Gastrocnemius medialis (tissue), 4 donors: ENCODE results near the gene KIF1A. TPM values are rescaled to one million over a fixed set of nuclear protein-coding genes. Genes with fewer than 3 reads are reported as not detected.

Experiments
- ATAC-seq, 2 donors: fragments of 150-250 bp; one replicate each; pipeline ENCODE4 v1.9.1; 2016
- DNase-seq, 2 donors: peaks; one replicate each; pipeline ENCODE4 v3.0.0-alpha.2; 2019
- H3K27ac ChIP-seq, 4 donors: fragments of 200-600 bp; sonication (generic); 1 replicate in 1 of 4; 2 replicates in 3 of 4; pipeline ENCODE4 v1.5.1; 2016 to 2018; ENCODE audit warnings: mild to moderate bottlenecking in 2 of 4, moderate library complexity in 1 of 4
- H3K27me3 ChIP-seq, 3 donors: fragments of 200-600 bp; sonication (generic) in 2 of 3; 1 replicate in 1 of 3; 2 replicates in 2 of 3; pipeline versions ENCODE4 v1.5.1 to v1.6.0; 2016 to 2019; ENCODE audit warnings: mild to moderate bottlenecking in 1 of 3, moderate library complexity in 1 of 3
- H3K36me3 ChIP-seq, 2 donors: fragments of 200-600 bp; sonication (generic) in 1 of 2; one replicate each; pipeline ENCODE4 v1.5.1; 2017 to 2018
- H3K4me1 ChIP-seq, 2 donors: fragments of 200-600 bp; sonication (generic) in 1 of 2; one replicate each; pipeline ENCODE4 v1.5.1; 2016 to 2017; ENCODE audit warnings: mild to moderate bottlenecking in 2 of 2
- H3K4me3 ChIP-seq, 4 donors: fragments of 200-600 bp; sonication (generic) in 3 of 4; 1 replicate in 1 of 4; 2 replicates in 3 of 4; pipeline ENCODE4 v1.5.1; 2016 to 2019; ENCODE audit warnings: mild to moderate bottlenecking in 2 of 4
- H3K9me3 ChIP-seq, 3 donors: fragments of 200-600 bp; sonication (generic) in 2 of 3; 1 replicate in 1 of 3; 2 replicates in 2 of 3; pipeline ENCODE4 v1.5.1; 2016 to 2019
- POLR2A ChIP-seq, 2 donors: fragments of 450-650 bp; IDR thresholded peaks; one replicate each; pipeline ENCODE4 v1.6.1; 2017; ENCODE audit warnings: antibody characterized with exemption in 2 of 2, mild to moderate bottlenecking in 2 of 2, moderate library complexity in 2 of 2
- in situ Hi-C, 4 donors: fragments of 200-750 bp; cut with MboI; loops; one replicate each; pipeline versions ENCODE4 v1.15.0 to v1.8.0; 2017; ENCODE audit warnings: low sequenced_read_pairs in 4 of 4
- intact Hi-C: fragments of 100-400 bp; cut with DNase I; formaldehyde crosslinking; loops from one replicate; pipeline ENCODE4 v1.15.1; 2023; ENCODE audit warnings: low total_unique reads
- total RNA-seq, 4 donors: library from RNA; depleted of rRNA; stranded (reverse); fragments of >200 nt; gene quantifications; one replicate each; pipeline versions ENCODE4 v1.1.0 to v1.2.3, GENCODE V29; 2016
- TF ChIP-seq, protein P1 (sequence below), 5 experiments: fragments of 450-650 bp in 3 of 5; fragments of 200-600 bp in 2 of 5; sonication (generic) in 2 of 5; IDR thresholded peaks in 4 of 5; conservative IDR thresholded peaks in 1 of 5; 1 replicate in 4 of 5; 2 replicates in 1 of 5; pipeline ENCODE4 v1.5.1; 2016 to 2019; ENCODE audit warnings: antibody characterized with exemption in 5 of 5, mild to moderate bottlenecking in 3 of 5, moderate library complexity in 3 of 5

Gene KIF1A
- total RNA-seq, 4 donors from 2014 or later, result 0.05 to 0.33 (median 0.09) TPM; not detected in 1

DNA sequence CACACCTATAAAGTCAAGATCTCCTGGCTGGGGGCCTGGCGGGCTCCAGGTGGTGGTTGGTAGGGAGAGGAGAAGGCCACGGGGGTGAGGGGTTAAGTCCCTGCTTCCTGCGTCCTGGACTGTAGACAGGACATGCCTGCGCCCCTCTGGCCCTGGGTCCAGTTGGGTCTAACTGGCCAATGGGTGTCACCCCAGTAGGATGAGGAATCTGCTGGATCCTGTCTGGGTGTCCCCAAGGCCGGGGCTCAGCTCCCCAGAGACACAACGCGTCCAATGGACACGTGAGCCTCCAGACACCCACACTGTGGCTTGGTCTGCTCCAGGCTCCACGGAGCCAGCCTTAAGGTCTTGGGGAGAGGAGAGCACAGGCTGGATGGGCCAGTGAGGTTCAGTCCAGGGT is 108.7 kb downstream of the KIF1A start:
- in situ Hi-C loops, result loop anchor here in 3 of 4 donors (25.0 kb wide), 1 partner anchor 199 kb away; no protein-coding TSS in a partner anchor
- Histone ChIP-seq H3K27me3 (peaks cover 2 to 22% (median 8%) of the 10 kb centered on the region in 3 donors), H3K4me1 (no peaks in the 10 kb centered on the region), H3K27ac (no peak overlapping the region), H3K9me3 (no peaks in the 10 kb centered on the region), H3K4me3 (no peak overlapping the region), H3K36me3 (no peaks in the 10 kb centered on the region)
- intact Hi-C loops, result no loop called here
- DNase-seq (no peak), ATAC-seq (no peak)
- no peak for TF ChIP-seq POLR2A (IDR thresholded peaks at IDR 0.05)
- TF ChIP-seq, protein P1, sequence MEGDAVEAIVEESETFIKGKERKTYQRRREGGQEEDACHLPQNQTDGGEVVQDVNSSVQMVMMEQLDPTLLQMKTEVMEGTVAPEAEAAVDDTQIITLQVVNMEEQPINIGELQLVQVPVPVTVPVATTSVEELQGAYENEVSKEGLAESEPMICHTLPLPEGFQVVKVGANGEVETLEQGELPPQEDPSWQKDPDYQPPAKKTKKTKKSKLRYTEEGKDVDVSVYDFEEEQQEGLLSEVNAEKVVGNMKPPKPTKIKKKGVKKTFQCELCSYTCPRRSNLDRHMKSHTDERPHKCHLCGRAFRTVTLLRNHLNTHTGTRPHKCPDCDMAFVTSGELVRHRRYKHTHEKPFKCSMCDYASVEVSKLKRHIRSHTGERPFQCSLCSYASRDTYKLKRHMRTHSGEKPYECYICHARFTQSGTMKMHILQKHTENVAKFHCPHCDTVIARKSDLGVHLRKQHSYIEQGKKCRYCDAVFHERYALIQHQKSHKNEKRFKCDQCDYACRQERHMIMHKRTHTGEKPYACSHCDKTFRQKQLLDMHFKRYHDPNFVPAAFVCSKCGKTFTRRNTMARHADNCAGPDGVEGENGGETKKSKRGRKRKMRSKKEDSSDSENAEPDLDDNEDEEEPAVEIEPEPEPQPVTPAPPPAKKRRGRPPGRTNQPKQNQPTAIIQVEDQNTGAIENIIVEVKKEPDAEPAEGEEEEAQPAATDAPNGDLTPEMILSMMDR (IDR thresholded peaks at IDR 0.05 in 4 of 5, conservative IDR thresholded peaks at IDR 0.05 in 1 of 5), result no peak

DNA sequence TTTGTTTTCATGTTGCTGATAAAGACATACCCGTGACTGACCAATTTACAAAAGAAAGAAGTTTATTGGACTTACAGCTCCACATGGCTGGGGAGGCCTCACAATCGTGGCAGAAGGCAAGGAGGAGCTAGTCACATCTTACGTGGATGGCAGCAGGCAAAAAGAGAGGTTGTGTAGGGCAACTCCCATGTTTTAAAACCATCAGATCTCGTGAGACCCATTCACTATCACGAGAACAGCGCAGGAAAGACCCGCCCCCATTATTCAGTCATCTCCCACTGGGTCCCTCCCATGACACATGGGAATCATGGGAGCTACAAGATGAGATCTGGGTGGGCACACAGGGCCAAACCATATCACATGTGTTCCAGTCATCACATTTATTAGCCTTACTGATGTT is 111.6 kb downstream of the KIF1A start:
- ATAC-seq (no peak), DNase-seq (no peak)
- in situ Hi-C loops, result loop anchor here in 3 of 4 donors (25.0 kb wide), 1 partner anchor 196 kb away; no protein-coding TSS in a partner anchor

DNA sequence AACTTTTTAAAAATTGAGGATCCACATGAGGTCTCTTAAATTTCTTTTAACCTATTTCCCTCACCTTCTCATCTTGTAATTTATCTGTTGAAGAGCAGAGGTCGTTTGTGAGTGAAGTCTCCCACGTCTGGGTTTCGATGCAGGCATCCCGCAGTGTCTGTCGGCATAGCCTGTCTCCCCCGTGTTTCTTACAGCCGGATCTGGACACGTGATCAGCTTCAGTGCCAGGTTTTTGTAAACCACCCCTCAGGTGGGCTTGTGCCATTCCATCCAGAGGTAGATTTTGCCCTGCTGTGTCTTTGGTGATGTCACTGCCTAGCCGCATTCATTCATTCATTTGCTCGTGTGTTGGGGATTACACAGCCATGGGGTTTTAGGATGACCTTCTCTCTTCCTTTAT is 112.2 kb downstream of the KIF1A start:
- Histone ChIP-seq H3K27ac (no peak overlapping the region), H3K4me3 (no peak overlapping the region), H3K9me3 (no peaks in the 10 kb centered on the region), H3K36me3 (no peaks in the 10 kb centered on the region), H3K4me1 (no peaks in the 10 kb centered on the region), H3K27me3 (peaks cover 8 to 38% (median 11%) of the 10 kb centered on the region in 3 donors)
- DNase-seq (no peak), ATAC-seq (no peak)
- intact Hi-C loops (no loop called here), in situ Hi-C loops (loop anchor here in 3 of 4 donors (25.0 kb wide), 1 partner anchor 196 kb away; no protein-coding TSS in a partner anchor)
- TF ChIP-seq, protein P1 (IDR thresholded peaks at IDR 0.05 in 4 of 5, conservative IDR thresholded peaks at IDR 0.05 in 1 of 5), result no peak
- TF ChIP-seq POLR2A (IDR thresholded peaks at IDR 0.05), result no peak

More for the DNA sequence above, 111.6 kb downstream of the KIF1A start:
- Histone ChIP-seq H3K9me3 (no peaks in the 10 kb centered on the region), H3K27me3 (peaks cover 8 to 37% (median 11%) of the 10 kb centered on the region in 3 donors), H3K27ac (no peak overlapping the region), H3K4me3 (no peak overlapping the region), H3K4me1 (no peaks in the 10 kb centered on the region), H3K36me3 (no peaks in the 10 kb centered on the region)
- TF ChIP-seq, protein P1 (IDR thresholded peaks at IDR 0.05 in 4 of 5, conservative IDR thresholded peaks at IDR 0.05 in 1 of 5), result no peak
- no peak for TF ChIP-seq POLR2A (IDR thresholded peaks at IDR 0.05)
- intact Hi-C loops, result no loop called here

DNA sequence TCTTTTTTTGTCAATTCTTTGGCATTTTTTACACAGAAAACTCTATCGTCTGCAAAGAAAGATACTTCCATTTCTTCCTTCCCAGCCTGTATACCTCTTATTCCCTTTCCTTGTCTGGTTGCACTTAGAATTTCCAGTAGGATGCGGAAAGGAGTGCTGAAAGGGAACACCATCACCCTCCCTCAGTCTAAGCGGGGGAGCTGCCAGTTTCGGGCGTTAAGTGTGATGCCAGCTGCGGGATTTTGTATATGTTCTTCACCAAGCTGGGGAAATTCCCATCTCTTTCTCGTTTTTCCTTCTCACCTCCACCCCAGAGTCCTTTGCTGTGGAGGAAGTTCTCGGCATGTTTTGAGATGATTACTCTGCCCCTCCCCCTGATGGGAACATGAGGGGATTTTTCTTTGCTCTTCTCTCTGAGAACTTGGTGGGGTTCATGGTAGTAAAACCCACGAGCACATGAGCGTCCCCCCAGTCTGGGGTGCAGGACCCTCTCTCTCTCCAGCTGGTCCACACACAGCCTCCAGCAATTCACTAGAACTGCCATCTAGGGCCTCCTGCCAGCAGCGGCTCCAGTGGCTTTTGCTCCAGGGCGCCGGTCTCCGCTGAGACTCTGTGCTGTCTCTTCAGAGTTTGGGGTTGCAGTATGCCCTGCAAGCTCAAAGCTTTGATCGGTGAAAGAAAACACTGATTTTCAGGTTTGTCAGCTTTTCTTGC is 112.8 kb downstream of the KIF1A start:
- TF ChIP-seq, protein P1 (IDR thresholded peaks at IDR 0.05 in 4 of 5, conservative IDR thresholded peaks at IDR 0.05 in 1 of 5), result no peak
- no peak for TF ChIP-seq POLR2A (IDR thresholded peaks at IDR 0.05)
- in situ Hi-C loops, result loop anchor here in 3 of 4 donors (25.0 kb wide), 1 partner anchor 195 kb away; no protein-coding TSS in a partner anchor
- Histone ChIP-seq H3K4me1 (no peaks in the 10 kb centered on the region), H3K27ac (no peak overlapping the region), H3K4me3 (no peak overlapping the region), H3K27me3 (peaks cover 8 to 38% (median 13%) of the 10 kb centered on the region in 3 donors), H3K9me3 (no peaks in the 10 kb centered on the region), H3K36me3 (no peaks in the 10 kb centered on the region)
- intact Hi-C loops, result no loop called here
- no peak for ATAC-seq
- DNase-seq, result no peak
